T-helper 1 cell treated with Interleukin-12 subunit alpha and Interleukin-12 subunit beta and Interleukin-4 antibody, amounts not matched to agents 30 μg/mL and 1 μg/mL, for 36 hours (primary cell): Measurements from ENCODE around the gene VAMP5.
A peak's percentile ranks its signal among the peaks of the same experiment; 100 is the strongest.
"Not testable (repeated sequence)": the region's sequence is repeated elsewhere in the genome, so short reads cannot be mapped to it uniquely, and the experiment has no call there.

ENCODE experiments used
- H3K27ac Mint-ChIP-seq: one replicate; pipeline ENCODE4 v1.8.0; 2021; ENCODE audit warnings: mild to moderate bottlenecking, mixed read lengths
- H3K27me3 Mint-ChIP-seq: one replicate; pipeline ENCODE4 v1.8.0; 2021; ENCODE audit warnings: low read depth, mixed read lengths
- H3K36me3 Mint-ChIP-seq: one replicate; pipeline ENCODE4 v1.8.0; 2021; ENCODE audit warnings: low read depth, mixed read lengths
- H3K4me1 Mint-ChIP-seq: one replicate; pipeline ENCODE4 v1.8.0; 2021; ENCODE audit warnings: low read depth, mixed read lengths
- H3K4me3 Mint-ChIP-seq: one replicate; pipeline ENCODE4 v1.8.0; 2021; ENCODE audit warnings: mild to moderate bottlenecking, moderate library complexity, mixed read lengths
- H3K9me3 Mint-ChIP-seq: one replicate; pipeline ENCODE4 v1.8.0; 2021; ENCODE audit warnings: mixed read lengths

VAMP5 gene

DNA sequence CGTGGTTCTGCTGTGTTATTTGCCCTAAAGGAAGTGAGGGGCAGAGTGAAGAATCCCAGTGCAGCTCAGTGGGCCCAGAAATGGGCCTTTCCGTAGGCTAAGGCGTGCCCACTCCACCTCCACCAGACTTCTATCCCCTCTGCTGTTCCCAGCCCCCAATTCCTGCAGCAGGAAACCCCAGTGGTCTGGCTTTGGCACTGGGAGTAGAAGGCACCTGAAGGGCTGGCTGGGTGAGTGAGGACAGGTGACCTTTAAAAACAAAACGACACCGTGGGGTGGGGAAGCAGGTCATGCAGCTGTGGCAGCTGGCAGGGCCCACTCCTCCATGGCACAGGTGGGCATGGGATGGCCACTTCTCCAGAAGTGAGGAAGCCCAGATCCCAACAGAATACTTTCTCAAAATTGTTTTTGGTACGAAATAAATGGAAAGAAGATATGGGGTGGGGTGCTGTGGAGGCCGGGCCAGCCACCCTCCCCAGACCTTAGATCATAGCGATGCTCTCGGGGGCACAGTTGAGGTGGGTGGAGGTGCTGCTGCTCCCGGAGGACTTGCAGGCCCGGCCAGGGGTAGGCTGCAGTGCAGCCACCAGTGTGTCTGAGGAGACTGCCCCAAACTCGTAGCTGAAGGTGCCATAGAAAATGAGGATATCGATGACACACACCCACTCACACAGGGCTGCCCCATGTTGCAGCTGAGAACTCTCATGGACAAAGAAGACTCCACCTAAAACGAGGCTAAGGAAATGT lies 14.5 kb downstream of the VAMP5 start:
- peaks cover 3% of the 10 kb centered on the region for H3K27me3 Mint-ChIP-seq
- no peaks in the 10 kb centered on the region for H3K9me3 Mint-ChIP-seq
- peaks cover 17% of the 10 kb centered on the region for H3K36me3 Mint-ChIP-seq
- peaks cover 33% of the 10 kb centered on the region for H3K4me1 Mint-ChIP-seq
- H3K4me3 Mint-ChIP-seq, result no peak overlapping the region
- no peak overlapping the region for H3K27ac Mint-ChIP-seq

DNA sequence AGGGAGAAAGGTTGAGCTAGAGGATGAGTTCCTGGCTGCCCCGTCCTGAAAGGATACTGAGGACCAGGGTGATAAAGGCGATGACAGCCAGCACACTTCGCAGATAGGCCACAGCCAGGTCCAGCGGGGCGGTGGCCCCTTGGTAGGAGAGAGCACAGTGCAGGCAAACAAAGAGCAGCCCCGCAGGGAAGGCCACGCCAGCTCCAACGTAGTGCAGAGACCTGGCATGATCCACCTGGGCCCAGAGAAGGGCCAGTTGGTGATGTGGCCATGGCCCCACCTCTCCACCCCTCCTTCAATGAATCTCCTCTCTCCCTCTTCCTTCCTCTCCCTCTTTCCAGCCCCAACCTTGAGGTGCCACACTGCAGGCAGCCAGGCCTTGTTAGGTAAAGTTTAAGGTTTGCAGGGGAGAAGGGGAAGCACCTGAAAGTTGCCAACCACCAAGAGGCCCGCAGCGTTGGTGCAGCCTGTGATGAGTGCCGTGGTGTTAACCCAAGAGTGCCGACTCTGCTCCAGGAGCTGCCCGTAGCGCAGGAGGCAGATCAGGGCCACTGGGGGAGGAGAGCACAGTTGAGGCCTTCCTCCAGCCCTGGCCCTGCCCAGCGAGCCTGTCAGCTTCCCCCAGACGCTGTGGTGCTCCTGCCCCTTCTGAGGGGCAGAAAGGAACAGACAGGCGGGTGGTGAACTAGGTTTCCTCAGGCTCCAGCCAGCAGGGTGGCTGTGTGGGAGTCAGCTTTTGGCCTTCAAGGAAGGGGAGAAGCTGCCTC lies 15.4 kb downstream of the VAMP5 start:
- peaks cover 15% of the 10 kb centered on the region for H3K36me3 Mint-ChIP-seq
- H3K4me1 Mint-ChIP-seq, result peaks cover 28% of the 10 kb centered on the region
- no peaks in the 10 kb centered on the region for H3K9me3 Mint-ChIP-seq
- H3K27ac Mint-ChIP-seq, result no peak overlapping the region
- peaks cover 3% of the 10 kb centered on the region for H3K27me3 Mint-ChIP-seq
- H3K4me3 Mint-ChIP-seq, result no peak overlapping the region

DNA sequence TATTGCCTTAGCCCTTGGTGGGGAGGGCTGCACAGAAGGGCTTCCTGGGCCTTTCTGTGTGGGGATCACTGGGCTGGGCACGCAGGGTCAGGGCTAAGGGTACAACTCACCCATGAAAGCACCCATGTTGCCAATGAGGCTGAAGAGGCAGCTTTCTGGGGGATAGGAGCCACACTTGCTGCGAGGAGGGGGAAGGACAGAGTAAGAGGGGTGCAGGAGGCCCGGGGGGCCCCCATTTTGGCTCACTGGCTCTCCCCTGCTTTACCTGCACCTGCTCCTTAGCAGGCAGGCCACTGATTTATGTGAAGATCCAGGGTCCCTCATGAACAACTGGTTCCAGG lies 16.0 kb downstream of the VAMP5 start:
- H3K27ac Mint-ChIP-seq, result no peak overlapping the region
- no peaks in the 10 kb centered on the region for H3K9me3 Mint-ChIP-seq
- H3K36me3 Mint-ChIP-seq, result peaks cover 15% of the 10 kb centered on the region
- no peak overlapping the region for H3K4me3 Mint-ChIP-seq
- peaks cover 26% of the 10 kb centered on the region for H3K4me1 Mint-ChIP-seq
- H3K27me3 Mint-ChIP-seq, result peaks cover 3% of the 10 kb centered on the region

DNA sequence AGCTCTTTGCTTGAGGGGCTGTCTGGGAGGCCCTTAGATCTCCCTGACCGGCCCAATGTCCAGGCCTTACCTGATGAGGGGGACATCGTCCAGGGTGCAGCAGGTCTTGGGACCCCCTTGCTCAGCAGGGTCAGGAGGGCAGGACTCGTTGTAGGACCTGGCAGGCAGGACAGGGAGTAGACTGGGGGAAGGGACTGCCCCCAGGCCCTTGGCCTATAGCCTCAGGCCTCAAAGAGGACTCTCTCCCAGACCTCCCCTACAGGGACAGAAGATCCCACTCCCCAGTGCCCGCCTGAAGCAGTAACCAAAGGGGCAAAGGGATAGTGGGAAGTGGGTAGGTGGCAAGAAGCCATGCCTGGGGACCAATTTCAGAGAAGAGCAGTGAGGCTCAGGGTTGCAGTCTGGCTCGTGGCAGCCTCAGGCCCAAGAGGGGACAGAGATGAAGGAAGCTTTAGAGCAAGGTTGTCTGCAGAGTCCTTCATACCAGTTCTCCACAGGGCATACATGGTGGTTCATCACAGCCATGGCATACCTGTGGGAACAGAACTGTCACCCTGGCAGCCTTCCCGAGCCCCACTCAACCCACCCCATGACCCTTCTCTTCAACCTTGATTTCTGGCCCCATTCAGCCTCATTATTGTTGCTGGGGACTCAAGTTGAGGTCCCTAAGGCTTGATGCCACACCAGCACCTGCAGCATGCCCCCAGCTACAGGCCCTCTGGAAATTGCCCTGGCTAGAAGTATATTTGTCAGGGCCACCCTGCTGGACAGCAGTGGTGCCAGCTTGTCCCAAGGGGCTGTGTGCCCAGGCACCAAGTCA lies 16.9 kb downstream of the VAMP5 start:
- peak overlapping the region; percentile 78 for H3K4me3 Mint-ChIP-seq
- peaks cover 3% of the 10 kb centered on the region for H3K27me3 Mint-ChIP-seq
- H3K4me1 Mint-ChIP-seq, result peaks cover 20% of the 10 kb centered on the region
- H3K36me3 Mint-ChIP-seq, result peaks cover 12% of the 10 kb centered on the region
- H3K9me3 Mint-ChIP-seq, result no peaks in the 10 kb centered on the region
- no peak overlapping the region for H3K27ac Mint-ChIP-seq

DNA sequence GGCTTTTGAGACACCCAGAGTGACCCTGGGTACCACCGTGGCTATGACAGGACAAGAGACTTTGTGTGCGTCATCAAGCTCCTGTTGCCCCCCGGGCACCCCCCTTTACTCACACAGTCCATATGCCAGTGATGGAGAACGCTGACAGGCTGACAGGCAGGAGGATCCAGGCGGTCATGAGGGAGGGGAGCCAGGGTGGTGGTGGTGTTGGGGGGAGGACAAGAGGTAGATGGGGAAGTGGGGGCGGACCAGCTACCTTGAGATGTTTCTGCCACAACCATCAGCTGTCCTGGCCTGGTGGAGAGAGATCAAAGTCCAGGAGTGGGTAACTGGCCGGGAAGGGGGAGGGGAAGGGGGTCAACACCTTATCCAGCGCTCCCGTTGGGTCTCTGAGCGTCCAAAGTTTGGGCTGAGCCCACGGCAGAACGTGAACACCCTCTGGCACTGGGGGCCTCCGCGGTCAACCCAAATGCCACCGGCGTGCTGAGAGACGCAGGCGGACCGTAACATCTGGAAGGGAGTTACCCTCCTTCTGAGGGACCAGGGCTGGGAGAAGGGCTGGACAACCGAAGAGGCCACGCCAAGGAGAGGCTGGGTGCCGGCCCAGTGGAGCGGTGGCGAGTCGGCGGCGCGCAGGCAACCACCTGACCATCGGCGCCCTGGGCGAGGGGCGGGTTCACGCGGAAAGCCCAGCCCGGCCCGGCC lies 17.7 kb downstream of the VAMP5 start:
- no peak overlapping the region for H3K27ac Mint-ChIP-seq
- peaks cover 10% of the 10 kb centered on the region for H3K36me3 Mint-ChIP-seq
- peak overlapping the region; percentile 78 for H3K4me3 Mint-ChIP-seq

DNA sequence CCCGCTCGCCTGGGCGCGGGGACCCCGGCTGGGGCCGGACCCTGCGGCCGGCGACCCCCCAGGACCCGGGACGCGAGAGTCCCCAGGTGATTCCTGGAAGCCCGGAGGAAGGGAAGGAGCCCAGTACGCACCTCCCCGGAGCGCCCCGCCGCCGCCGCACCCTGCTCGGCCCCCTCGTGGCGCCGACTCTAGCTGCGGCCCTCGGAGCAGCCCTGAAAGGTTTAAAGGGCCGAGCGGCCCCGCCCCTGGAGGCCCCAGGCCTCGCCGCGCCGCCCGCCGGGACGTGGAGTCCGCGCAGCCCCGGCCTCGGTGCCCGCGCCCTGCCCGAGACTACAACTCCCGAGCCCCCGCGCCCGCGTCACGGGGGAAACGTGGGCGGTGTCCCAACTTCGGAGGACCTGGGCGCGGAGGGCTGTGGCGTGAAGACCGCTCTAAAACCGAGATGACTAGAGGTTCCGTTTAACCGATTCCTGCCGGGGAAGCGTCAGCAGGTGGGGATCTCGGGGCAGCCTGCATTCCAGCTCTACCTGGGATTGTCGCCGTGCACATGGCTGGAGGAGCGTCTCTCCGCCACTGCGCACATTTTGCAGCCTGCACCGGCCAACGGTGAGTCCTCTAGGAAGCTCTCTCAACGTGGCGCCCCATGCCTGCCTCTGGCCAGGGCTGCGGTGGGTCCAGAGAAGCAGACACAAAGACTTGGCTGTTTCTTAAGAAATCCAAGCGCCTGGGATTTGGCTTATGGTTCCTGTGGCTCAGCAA lies 18.4 kb downstream of the VAMP5 start, which contains the start of gene TMEM150A:
Gene TMEM150A, minus strand, starts transcription at position 223 of the 759 bp plus-strand sequence. CDS start 750 bp downstream, outside the sequence.
- Mint-ChIP-seq H3K9me3 (no peaks in the 10 kb centered on the region), H3K27me3 (peaks cover 3% of the 10 kb centered on the region), H3K4me1 (peaks cover 11% of the 10 kb centered on the region), H3K4me3 (peak within 1 kb of the TSS; percentile 90), H3K36me3 (peaks cover 7% of the 10 kb centered on the region), H3K27ac (no peak within 1 kb of the TSS)

More for the DNA sequence above, 17.7 kb downstream of the VAMP5 start:
- peaks cover 3% of the 10 kb centered on the region for H3K27me3 Mint-ChIP-seq
- H3K4me1 Mint-ChIP-seq, result peaks cover 15% of the 10 kb centered on the region
- no peaks in the 10 kb centered on the region for H3K9me3 Mint-ChIP-seq

DNA sequence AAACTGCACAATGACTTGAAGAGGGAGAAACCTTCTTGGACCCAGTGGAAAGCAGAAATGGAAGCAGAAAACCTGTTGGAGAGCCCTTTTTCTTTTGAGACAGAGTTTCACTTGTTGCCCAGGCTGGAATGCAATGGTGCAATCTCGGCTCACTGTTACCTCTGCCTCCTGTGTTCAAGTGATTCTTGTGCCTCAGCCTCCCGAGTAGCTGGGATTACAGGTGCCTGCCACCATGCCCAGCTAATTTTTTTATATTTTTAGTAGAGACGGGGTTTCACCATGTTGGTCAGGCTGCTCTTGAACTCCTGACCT lies 19.9 kb downstream of the VAMP5 start:
- H3K27ac Mint-ChIP-seq, H3K27me3 Mint-ChIP-seq, H3K4me3 Mint-ChIP-seq, H3K9me3 Mint-ChIP-seq: not testable (repeated sequence)
- Mint-ChIP-seq H3K4me1 (peaks cover 17% of the 10 kb centered on the region), H3K36me3 (peaks cover 12% of the 10 kb centered on the region)

DNA sequence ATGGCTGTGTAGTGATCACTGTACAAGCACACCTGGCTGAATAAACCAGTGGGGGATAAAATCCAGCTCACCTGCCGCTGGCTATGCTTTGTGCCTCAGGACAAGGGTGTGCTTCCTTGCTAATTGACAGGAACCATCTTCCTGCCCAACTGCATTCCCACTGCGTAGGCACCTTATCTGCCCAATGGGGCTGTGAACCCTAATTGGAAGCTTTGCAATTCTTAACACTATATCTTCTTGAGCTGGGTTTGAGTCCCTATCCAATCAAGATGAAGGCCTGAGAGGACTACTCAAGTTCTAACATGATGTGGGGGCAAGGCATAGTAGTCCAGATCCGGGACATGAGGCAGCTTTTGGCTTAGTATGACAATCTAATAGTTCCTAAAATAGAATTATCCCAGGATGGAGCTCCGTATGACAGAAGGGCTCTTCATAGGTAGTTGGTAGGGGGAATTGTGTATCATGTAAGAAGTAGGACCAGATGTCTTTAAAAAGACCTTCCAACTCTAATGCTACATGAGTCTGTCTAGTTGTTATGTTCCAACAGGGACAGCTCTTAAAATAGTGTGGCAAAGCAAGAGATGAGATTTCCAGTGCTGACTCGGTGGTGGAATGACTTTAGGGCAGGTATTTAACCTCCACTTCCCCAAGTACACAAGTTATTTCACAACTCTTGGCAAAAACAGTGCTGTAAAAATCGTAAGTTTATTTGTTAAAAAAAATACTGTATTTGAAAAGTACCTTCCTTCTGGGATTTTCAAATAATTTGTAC lies 20.5 kb downstream of the VAMP5 start:
- H3K36me3 Mint-ChIP-seq, result peaks cover 15% of the 10 kb centered on the region
- no peaks in the 10 kb centered on the region for H3K9me3 Mint-ChIP-seq
- H3K27me3 Mint-ChIP-seq, result peaks cover 3% of the 10 kb centered on the region
- no peak overlapping the region for H3K4me3 Mint-ChIP-seq
- H3K4me1 Mint-ChIP-seq, result peaks cover 21% of the 10 kb centered on the region
- H3K27ac Mint-ChIP-seq, result no peak overlapping the region

DNA sequence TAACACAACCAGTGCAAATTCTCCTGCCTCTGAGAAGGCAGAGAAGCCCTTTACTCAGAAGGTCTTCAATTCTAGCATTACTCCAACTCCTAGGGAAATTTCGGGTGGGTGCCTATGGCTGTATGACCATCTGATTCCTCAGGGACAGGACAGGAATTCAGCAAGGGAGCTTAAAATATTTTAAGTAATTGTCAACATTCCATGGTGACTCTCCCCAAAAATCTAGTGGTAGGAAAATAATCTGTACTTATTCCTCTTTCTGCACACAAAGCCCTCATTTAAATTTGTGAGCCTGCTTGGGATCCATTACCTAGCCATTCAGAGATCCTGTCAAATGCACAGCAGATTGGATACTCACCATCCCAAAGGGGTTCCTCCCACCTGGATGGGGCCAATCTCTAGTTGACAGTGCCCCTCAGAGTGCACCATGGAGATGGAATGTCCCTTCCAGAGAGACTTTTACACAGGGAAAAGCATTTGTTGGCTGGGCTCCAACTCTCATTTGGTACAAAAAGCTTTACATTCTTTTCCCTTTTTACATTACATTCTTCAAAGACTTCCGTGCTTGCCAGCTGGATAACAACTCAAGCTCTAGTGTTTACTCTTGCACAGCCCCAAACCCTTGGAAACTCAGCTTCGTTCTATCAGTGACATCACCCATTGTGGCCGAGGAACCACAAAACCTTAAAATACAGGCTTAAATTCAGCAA lies 21.3 kb downstream of the VAMP5 start:
- Mint-ChIP-seq H3K27me3 (peaks cover 3% of the 10 kb centered on the region), H3K9me3 (no peaks in the 10 kb centered on the region), H3K27ac (no peak overlapping the region), H3K4me3 (no peak overlapping the region), H3K36me3 (peaks cover 20% of the 10 kb centered on the region), H3K4me1 (peaks cover 25% of the 10 kb centered on the region)

DNA sequence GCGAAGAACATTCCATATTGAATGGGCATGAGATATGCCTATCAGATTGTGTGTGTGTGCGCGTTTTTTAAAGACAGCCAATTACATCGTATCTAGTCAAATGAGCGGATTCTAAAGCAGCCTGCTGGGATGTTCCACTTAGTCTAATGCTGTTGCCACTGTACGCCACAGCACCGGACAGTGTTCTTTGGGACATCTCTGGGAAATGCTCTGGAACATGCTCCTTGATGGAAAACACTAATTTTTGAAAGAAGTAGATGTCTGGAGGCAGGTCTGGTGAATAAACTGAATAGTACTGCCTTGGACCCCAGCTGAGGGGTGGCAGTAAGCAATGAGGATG lies 21.9 kb downstream of the VAMP5 start:
- H3K9me3 Mint-ChIP-seq, result no peaks in the 10 kb centered on the region
- H3K4me3 Mint-ChIP-seq, result no peak overlapping the region
- H3K36me3 Mint-ChIP-seq, result peaks cover 20% of the 10 kb centered on the region
- H3K4me1 Mint-ChIP-seq, result peaks cover 26% of the 10 kb centered on the region
- H3K27me3 Mint-ChIP-seq, result peaks cover 3% of the 10 kb centered on the region
- no peak overlapping the region for H3K27ac Mint-ChIP-seq

DNA sequence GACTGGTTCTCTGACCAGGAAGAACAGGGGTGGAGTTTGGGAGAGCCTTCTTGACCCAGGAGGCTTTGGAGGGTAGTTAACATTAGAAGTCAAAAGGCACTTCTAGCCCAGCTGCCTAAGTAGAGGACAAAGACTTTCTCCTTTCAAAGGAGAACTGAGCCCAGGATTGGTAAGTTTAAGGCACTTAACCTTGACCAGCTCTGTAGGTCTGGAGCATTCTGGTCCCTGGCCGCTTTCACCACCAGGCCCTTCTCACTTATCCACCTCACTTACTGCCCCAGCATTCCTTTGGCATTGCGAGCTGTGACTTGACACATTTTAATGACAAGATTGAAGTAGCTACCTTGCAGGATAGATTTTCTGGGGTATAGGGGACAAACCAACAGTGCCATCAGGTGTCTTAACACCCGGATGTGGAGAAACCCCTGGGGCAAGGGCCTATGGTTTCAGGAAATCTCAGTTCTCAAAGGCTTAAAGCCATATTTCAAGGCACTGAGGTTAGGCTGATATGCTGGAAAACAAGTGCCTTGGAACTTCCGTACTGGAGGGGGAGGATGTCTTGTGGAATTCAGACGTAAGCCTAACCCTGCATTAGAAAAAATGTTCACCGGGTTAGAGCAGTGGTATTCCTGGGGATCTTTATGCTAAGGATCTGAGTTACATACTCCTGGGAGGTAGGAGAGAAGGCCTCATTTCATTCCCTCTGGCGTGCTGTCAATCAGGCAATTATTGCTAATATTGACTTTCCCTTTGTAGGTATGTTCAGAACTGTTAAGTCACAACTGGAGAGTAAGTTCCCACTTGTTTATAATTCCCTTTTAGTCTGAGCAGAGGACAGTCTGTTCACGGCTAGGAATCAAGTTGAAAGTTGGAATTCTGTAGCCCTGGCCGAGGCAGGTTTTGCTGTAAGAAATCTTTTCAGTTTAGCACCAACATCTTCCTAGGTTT lies 23.3 kb downstream of the VAMP5 start:
- peaks cover 3% of the 10 kb centered on the region for H3K27me3 Mint-ChIP-seq
- H3K27ac Mint-ChIP-seq, result no peak overlapping the region
- peaks cover 29% of the 10 kb centered on the region for H3K4me1 Mint-ChIP-seq
- no peak overlapping the region for H3K4me3 Mint-ChIP-seq
- H3K9me3 Mint-ChIP-seq, result no peaks in the 10 kb centered on the region
- H3K36me3 Mint-ChIP-seq, result peaks cover 21% of the 10 kb centered on the region

DNA sequence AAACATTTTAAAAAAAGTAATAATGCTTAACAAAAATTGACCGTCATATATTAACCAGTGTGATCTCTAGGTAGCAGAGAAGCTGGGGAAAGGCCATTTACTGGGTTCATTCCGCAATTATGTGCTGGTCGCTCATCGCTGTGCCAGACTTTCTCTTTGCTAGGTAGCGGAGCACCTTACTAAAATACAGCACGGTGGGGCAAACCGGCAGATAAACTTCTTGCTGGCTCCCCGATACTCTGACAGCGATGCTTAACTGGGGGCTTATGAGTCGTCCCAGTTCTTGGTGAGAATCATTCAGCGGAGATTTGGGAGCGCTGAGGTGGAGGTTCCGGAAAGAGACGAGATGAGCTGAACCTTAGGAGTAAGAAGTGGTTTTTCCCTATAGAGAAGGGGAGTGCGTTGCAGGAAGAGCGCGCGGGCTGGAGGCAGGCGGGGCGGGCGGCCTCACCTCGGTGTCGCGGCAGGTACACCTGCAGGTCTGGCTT lies 27.0 kb downstream of the VAMP5 start:
- Mint-ChIP-seq H3K4me3 (peak overlapping the region; percentile 100), H3K4me1 (peaks cover 24% of the 10 kb centered on the region), H3K36me3 (peaks cover 16% of the 10 kb centered on the region), H3K27me3 (no peaks in the 10 kb centered on the region), H3K27ac (peak overlapping the region; percentile 96), H3K9me3 (no peaks in the 10 kb centered on the region)
